ENCODE data around the gene SEBOX.

Gene SEBOX

GRCh38 chr17:28335959-28336871 lies 28.8 kb downstream of the SEBOX start:
- peak; percentile 94 for DNase-seq (ENCODE audit: low read depth)
- TF ChIP-seq CTCF (IDR thresholded peaks at IDR 0.05; ENCODE audit: low read length, missing control alignments): no peak
- H3K4me3 ChIP-seq (replicated peaks; ENCODE audit: low read depth, low read length): peak overlapping the region; percentile 97

DNA sequence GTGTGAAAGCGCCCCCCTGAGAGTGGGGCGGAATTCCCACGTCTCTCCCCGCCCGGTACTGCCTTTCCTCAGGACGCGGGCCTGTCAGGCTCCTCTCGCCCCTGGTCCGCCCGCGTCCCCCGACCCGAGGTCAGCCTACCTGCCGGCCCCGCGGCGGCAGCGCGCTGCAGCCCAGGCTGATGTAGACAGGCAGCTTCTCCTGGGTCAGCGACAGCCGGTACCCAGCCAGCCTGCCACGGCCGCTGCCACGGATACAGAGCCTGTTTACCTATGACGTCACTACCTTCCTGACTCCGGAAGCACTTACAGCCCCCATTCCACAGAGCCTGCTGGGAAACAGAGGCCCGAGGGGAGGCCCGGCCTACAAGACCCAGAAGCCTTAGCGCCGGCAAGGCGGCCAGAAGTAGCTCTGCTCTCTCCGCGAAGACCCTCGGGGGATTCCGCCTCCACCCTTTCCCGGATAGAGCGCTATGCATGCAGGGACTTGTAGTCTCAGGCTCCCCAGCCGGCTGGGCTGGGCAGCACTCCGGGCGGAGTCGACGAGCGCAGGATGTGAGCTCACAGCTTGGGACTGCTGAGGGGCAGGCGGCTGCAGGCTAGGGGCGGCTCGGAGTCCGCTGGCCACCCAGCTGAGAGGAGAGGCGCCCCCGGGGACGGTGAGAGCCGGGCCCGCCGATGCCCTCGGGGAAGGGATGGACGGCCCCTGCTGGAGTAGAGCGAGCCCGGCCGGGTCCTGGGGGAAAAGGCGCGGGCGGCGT lies 29.6 kb downstream of the SEBOX start, which contains the start of the genes IFT20 and TNFAIP1:
Gene IFT20, minus strand, starts transcription at position 272 of the 758 bp plus-strand sequence. CDS start 3,487 bp downstream, outside the sequence.
Gene TNFAIP1, plus strand, starts transcription at position 561 of the 758 bp plus-strand sequence. CDS start 3,761 bp downstream, outside the sequence.
- no peak for TF ChIP-seq CTCF (IDR thresholded peaks at IDR 0.05; ENCODE audit: low read length, missing control alignments)
- H3K4me3 ChIP-seq (replicated peaks; ENCODE audit: low read depth, low read length): peak within 1 kb of the TSS; percentile 97
- DNase-seq (ENCODE audit: low read depth): peak; percentile 100

DNA sequence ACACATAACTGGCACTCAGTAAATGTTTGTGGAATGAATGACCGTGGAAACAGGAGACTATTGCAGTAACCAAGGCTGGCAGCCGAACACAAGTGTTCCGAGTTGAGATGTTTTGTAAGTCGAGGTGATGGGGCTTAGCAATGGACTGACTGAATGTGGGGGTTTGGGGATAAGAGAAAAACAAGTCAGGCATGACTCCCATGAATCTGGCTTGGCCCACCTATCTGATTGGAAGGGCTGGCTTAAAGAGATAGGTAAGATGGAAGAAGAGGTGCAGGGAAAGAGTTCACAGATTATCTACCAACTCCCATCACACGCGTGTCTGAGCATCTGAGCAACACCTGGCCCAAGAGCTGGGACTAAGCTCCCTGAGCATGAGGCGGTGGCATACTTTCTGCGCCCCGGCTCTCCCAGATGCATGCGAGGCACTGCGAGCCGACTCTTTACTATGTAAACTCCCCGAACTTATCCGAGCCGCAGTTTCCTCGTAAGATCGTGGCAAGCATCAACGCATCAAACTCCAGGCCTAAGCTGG lies 30.3 kb downstream of the SEBOX start:
- H3K4me3 ChIP-seq (replicated peaks; ENCODE audit: low read depth, low read length): peak overlapping the region; percentile 97
- no peak for DNase-seq (ENCODE audit: low read depth)
- TF ChIP-seq CTCF (IDR thresholded peaks at IDR 0.05; ENCODE audit: low read length, missing control alignments): no peak

DNA sequence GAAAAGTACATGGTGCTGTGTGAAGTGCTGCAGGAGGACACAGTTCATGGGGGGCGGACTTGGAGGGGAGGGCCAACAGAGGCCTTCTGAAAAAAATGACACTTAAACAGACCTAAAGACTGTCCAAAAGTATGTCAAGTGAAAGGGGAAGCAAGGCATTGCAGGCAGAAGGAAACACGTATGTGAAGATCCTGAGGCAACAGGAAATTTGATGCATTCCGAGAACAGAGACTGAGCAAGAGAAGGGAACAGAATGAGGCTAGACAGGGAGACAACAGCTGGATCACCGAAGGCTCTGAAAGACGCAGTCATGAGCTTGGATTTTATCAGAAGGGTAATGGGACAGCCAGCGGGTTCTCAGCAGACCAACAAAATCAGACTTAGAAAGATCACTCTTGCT lies 30.8 kb downstream of the SEBOX start:
- peak; percentile 52 for DNase-seq (ENCODE audit: low read depth)
- no peak for TF ChIP-seq CTCF (IDR thresholded peaks at IDR 0.05; ENCODE audit: low read length, missing control alignments)
- H3K4me3 ChIP-seq (replicated peaks; ENCODE audit: low read depth, low read length): peak overlapping the region; percentile 97

GRCh38 chr17:28333083-28333746 lies 31.8 kb downstream of the SEBOX start:
- H3K4me3 ChIP-seq (replicated peaks; ENCODE audit: low read depth, low read length): no peak overlapping the region
- no peak for DNase-seq (ENCODE audit: low read depth)
- no peak for TF ChIP-seq CTCF (IDR thresholded peaks at IDR 0.05; ENCODE audit: low read length, missing control alignments)

DNA sequence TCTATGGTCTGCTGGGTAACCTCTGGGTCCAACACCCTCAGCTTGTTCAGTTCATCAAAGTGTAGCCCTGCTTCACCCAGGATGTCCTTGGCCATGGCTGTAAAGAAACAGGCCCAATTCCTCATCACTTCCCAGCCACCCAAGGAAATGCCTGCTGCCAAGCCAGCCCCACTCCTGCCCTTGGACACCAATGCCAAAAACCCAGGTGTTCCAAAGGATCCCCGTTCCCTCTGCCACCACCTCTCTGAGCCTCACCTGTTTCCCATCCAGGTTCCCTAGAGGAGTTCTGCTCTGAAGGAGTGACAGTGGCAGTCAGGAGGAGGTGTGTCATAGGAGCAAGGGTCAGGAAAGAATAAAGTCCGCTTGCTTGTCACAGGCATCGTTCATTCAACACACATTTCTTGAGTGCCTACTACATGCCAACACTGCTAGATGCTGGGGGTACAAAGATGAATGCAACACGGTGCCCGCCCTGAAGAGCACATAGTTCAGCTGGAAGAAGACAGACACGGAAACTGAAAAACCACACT lies 33.0 kb downstream of the SEBOX start:
- DNase-seq (ENCODE audit: low read depth): no peak
- TF ChIP-seq CTCF (IDR thresholded peaks at IDR 0.05; ENCODE audit: low read length, missing control alignments): no peak
- H3K4me3 ChIP-seq (replicated peaks; ENCODE audit: low read depth, low read length): no peak overlapping the region
